Skeletal muscle tissue (tissue), 4 donors: ENCODE data around the gene SLAMF1. TPM values are rescaled to one million over a fixed set of nuclear protein-coding genes. Genes with fewer than 3 reads are reported as not detected.
"Not testable (repeated sequence)": the region's sequence is repeated elsewhere in the genome, so short reads cannot be mapped to it uniquely, and the experiment has no call there.

ENCODE experiments used
- H3K27ac ChIP-seq: one replicate; pipeline ENCODE4 v1.7.0; 2013; ENCODE audit warnings: mild to moderate bottlenecking, low read depth, low read length, inconsistent platforms
- H3K27me3 ChIP-seq, 3 donors: one replicate each; pipeline ENCODE4 v1.7.0; 2013; ENCODE audit warnings: low read length in 3 of 3; ENCODE audit not compliant: control insufficient read depth in 3 of 3, insufficient read depth in 3 of 3
- H3K36me3 ChIP-seq, 3 donors: one replicate each; pipeline ENCODE4 v1.7.0; 2013; ENCODE audit warnings: low read length in 3 of 3; ENCODE audit not compliant: control insufficient read depth in 3 of 3, insufficient read depth in 3 of 3
- H3K4me1 ChIP-seq, 3 donors: one replicate each; pipeline ENCODE4 v1.7.0; 2013; ENCODE audit warnings: low read length in 3 of 3, mild to moderate bottlenecking in 3 of 3; ENCODE audit not compliant: control insufficient read depth in 3 of 3, insufficient read depth in 3 of 3
- H3K4me3 ChIP-seq, 3 donors: one replicate each; pipeline ENCODE4 v1.7.0; 2013; ENCODE audit warnings: low read length in 3 of 3
- H3K9ac ChIP-seq, 3 donors: one replicate each; pipeline ENCODE4 v1.7.0; 2013; ENCODE audit warnings: low read length in 3 of 3, mild to moderate bottlenecking in 3 of 3, moderate library complexity in 2 of 3, low read depth in 1 of 3
- H3K9me3 ChIP-seq, 3 donors: one replicate each; pipeline ENCODE4 v1.7.0; 2013; ENCODE audit warnings: low read length in 3 of 3; ENCODE audit not compliant: control insufficient read depth in 3 of 3
- total RNA-seq: library from RNA; depleted of rRNA; stranded (reverse); fragments of >200 nt; gene quantifications from one replicate; pipeline ENCODE4 v1.2.3, GENCODE V29; 2014
- donor health status: Osteomylitis.

Gene SLAMF1
- total RNA-seq, 1 donor from 2014 or later = not detected

GRCh38 chr1:160606611-160607010, 40.2 kb downstream of the SLAMF1 start:
- H3K27ac ChIP-seq = no peak overlapping the region
- no peak overlapping the region for H3K9ac ChIP-seq
- H3K4me1 ChIP-seq = peaks cover 0 to 2% (median 0%) of the 10 kb centered on the region in 3 donors
- no peaks in the 10 kb centered on the region for H3K9me3 ChIP-seq
- H3K27me3 ChIP-seq = peaks cover 0 to 4% (median 3%) of the 10 kb centered on the region in 3 donors
- H3K4me3 ChIP-seq = no peak overlapping the region
- no peaks in the 10 kb centered on the region for H3K36me3 ChIP-seq

- Histone ChIP-seq H3K4me3 (no peak overlapping the region), H3K9ac (no peak overlapping the region), H3K27me3 (peaks cover 0 to 4% (median 3%) of the 10 kb centered on the region in 3 donors), H3K36me3 (no peaks in the 10 kb centered on the region), H3K9me3 (no peaks in the 10 kb centered on the region), H3K4me1 (peaks cover 0 to 2% (median 0%) of the 10 kb centered on the region in 3 donors), H3K27ac (no peak overlapping the region)
These were observed 40.9 kb downstream of the SLAMF1 start for GRCh38 chr1:160605792-160606479.

- Histone ChIP-seq H3K27me3 (no peaks in the 10 kb centered on the region), H3K4me1 (no peaks in the 10 kb centered on the region), H3K9ac (no peak overlapping the region), H3K36me3 (no peaks in the 10 kb centered on the region), H3K4me3 (no peak overlapping the region), H3K27ac (no peak overlapping the region), H3K9me3 (no peaks in the 10 kb centered on the region)
These were observed 41.6 kb downstream of the SLAMF1 start for GRCh38 chr1:160605205-160605604.

- H3K4me1 ChIP-seq = no peaks in the 10 kb centered on the region
- no peaks in the 10 kb centered on the region for H3K27me3 ChIP-seq
- no peak overlapping the region for H3K4me3 ChIP-seq
- no peaks in the 10 kb centered on the region for H3K9me3 ChIP-seq
- no peak overlapping the region for H3K9ac ChIP-seq
- H3K27ac ChIP-seq = no peak overlapping the region
- no peaks in the 10 kb centered on the region for H3K36me3 ChIP-seq
These were observed 49.1 kb downstream of the SLAMF1 start for GRCh38 chr1:160597705-160598104.

- Histone ChIP-seq H3K9ac (no peak overlapping the region), H3K9me3 (no peaks in the 10 kb centered on the region)
These were observed 49.8 kb downstream of the SLAMF1 start for GRCh38 chr1:160597051-160597450.

GRCh38 chr1:160590488-160590887, 56.4 kb downstream of the SLAMF1 start:
- no peak overlapping the region for H3K9ac ChIP-seq
- H3K4me3 ChIP-seq = no peak overlapping the region
- no peak overlapping the region for H3K27ac ChIP-seq
- H3K36me3 ChIP-seq = no peaks in the 10 kb centered on the region
- no peaks in the 10 kb centered on the region for H3K9me3 ChIP-seq
- no peaks in the 10 kb centered on the region for H3K27me3 ChIP-seq
- no peaks in the 10 kb centered on the region for H3K4me1 ChIP-seq

More at GRCh38 chr1:160597051-160597450, 49.8 kb downstream of the SLAMF1 start:
- no peaks in the 10 kb centered on the region for H3K36me3 ChIP-seq
- H3K4me3 ChIP-seq = no peak overlapping the region
- H3K27ac ChIP-seq = no peak overlapping the region
- H3K27me3 ChIP-seq = no peaks in the 10 kb centered on the region
- no peaks in the 10 kb centered on the region for H3K4me1 ChIP-seq

- Histone ChIP-seq H3K27ac (no peak overlapping the region), H3K27me3 (no peaks in the 10 kb centered on the region), H3K4me3 (no peak overlapping the region), H3K9ac (no peak overlapping the region), H3K4me1 (no peaks in the 10 kb centered on the region), H3K36me3 (no peaks in the 10 kb centered on the region), H3K9me3 (no peaks in the 10 kb centered on the region)
These were observed 58.4 kb downstream of the SLAMF1 start for GRCh38 chr1:160588468-160588867.

GRCh38 chr1:160584784-160585183, 62.1 kb downstream of the SLAMF1 start:
- H3K27ac ChIP-seq = no peak overlapping the region
- H3K36me3 ChIP-seq = no peaks in the 10 kb centered on the region
- no peaks in the 10 kb centered on the region for H3K27me3 ChIP-seq
- no peaks in the 10 kb centered on the region for H3K4me1 ChIP-seq
- no peak overlapping the region for H3K4me3 ChIP-seq
- no peaks in the 10 kb centered on the region for H3K9me3 ChIP-seq
- no peak overlapping the region for H3K9ac ChIP-seq

GRCh38 chr1:160582976-160583375, 63.9 kb downstream of the SLAMF1 start:
- H3K27me3 ChIP-seq, H3K4me1 ChIP-seq, H3K4me3 ChIP-seq, H3K36me3 ChIP-seq, H3K9ac ChIP-seq, H3K9me3 ChIP-seq, H3K27ac ChIP-seq: not testable (repeated sequence)

- H3K27me3 ChIP-seq = no peaks in the 10 kb centered on the region
- H3K36me3 ChIP-seq = no peaks in the 10 kb centered on the region
- no peak overlapping the region for H3K4me3 ChIP-seq
- H3K27ac ChIP-seq = no peak overlapping the region
- no peaks in the 10 kb centered on the region for H3K9me3 ChIP-seq
- no peak overlapping the region for H3K9ac ChIP-seq
- no peaks in the 10 kb centered on the region for H3K4me1 ChIP-seq
These were observed 64.9 kb downstream of the SLAMF1 start for GRCh38 chr1:160581961-160582360.
